Measurements from ENCODE around the gene AASDH.
"Not testable (repeated sequence)": the region's sequence is repeated elsewhere in the genome, so short reads cannot be mapped to it uniquely, and the experiment has no call there.

Gene AASDH

GRCh38 chr4:56372774-56373173 lies 14.5 kb downstream of the AASDH start:
- no peak overlapping the region for H3K4me3 ChIP-seq (replicated peaks in 1 of 2; ENCODE audit: low read depth in 2 of 2, low read length in 2 of 2)
- DNase-seq (ENCODE audit: low read depth in 2 of 2) = peak in 1 of 2 donors; percentile 57
- TF ChIP-seq, protein P1, sequence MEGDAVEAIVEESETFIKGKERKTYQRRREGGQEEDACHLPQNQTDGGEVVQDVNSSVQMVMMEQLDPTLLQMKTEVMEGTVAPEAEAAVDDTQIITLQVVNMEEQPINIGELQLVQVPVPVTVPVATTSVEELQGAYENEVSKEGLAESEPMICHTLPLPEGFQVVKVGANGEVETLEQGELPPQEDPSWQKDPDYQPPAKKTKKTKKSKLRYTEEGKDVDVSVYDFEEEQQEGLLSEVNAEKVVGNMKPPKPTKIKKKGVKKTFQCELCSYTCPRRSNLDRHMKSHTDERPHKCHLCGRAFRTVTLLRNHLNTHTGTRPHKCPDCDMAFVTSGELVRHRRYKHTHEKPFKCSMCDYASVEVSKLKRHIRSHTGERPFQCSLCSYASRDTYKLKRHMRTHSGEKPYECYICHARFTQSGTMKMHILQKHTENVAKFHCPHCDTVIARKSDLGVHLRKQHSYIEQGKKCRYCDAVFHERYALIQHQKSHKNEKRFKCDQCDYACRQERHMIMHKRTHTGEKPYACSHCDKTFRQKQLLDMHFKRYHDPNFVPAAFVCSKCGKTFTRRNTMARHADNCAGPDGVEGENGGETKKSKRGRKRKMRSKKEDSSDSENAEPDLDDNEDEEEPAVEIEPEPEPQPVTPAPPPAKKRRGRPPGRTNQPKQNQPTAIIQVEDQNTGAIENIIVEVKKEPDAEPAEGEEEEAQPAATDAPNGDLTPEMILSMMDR (IDR thresholded peaks at IDR 0.05; ENCODE audit: low read depth, low read length) = no peak

GRCh38 chr4:56371426-56372220 lies 15.7 kb downstream of the AASDH start:
- no peak overlapping the region for H3K4me3 ChIP-seq (replicated peaks in 1 of 2; ENCODE audit: low read depth in 2 of 2, low read length in 2 of 2)
- TF ChIP-seq, protein P1 (IDR thresholded peaks at IDR 0.05; ENCODE audit: low read depth, low read length) = no peak
- peak in 1 of 2 donors; percentile 14 for DNase-seq (ENCODE audit: low read depth in 2 of 2)

DNA sequence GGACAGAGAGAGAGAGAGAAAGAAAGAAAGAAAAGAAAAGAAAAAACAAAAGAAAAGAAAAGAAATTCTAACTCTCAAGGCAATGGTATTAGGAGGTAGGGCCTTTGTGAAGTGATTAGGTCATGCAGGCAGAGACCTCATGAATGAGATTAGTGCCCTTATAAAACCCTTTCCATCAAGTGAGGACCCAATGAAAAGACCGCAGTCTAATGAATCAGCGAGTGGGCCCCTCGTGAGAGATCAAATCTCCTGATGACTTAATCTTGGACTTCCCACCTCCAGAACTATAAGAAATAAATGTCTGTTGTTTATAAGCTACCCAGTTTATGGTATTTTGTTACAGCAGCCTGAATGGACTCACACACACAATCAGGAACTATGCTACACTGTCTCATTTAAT lies 16.9 kb downstream of the AASDH start:
- DNase-seq (ENCODE audit: low read depth in 2 of 2) = no peak
- no peak overlapping the region for H3K4me3 ChIP-seq (replicated peaks in 1 of 2; ENCODE audit: low read depth in 2 of 2, low read length in 2 of 2)
- TF ChIP-seq, protein P1 (IDR thresholded peaks at IDR 0.05; ENCODE audit: low read depth, low read length) = no peak

DNA sequence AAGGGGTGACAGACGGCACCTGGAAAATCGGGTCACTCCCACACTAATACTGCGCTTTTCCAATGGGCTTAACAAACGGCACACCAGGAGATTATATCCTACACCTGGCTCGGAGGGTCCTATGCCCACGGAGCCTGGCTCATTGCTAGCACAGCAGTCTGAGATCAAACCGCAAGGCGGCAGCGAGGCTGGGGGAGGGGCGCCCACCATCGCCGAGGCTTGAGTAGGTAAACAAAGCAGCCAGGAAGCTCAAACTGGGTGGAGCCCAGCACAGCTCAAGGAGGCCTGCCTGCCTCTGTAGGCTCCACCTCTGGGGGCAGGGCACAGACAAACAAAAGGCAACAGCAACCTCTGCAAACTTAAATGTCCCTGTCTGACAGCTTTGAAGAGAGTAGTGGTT lies 24.3 kb downstream of the AASDH start:
- H3K4me3 ChIP-seq (replicated peaks in 1 of 2; ENCODE audit: low read depth in 2 of 2, low read length in 2 of 2); DNase-seq (ENCODE audit: low read depth in 2 of 2): not testable (repeated sequence)

DNA sequence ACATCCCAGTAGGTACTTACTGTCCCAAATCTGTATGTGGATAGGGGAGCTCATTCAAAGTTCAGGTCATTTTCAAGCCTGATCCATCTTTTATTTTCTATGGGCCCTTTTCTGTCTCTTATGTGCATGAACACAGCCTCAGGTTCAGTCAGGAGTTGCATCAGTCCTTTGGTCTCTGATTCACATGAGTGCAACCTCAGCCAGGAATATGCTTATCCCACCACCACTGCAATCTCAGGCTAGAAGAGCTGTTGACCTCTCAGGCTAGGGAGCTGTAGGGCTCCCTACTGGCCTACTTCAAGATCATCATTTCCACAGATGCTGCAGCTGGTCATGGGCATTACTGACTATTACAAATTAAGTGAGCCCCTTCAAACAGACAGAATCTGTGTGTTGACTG lies 27.2 kb downstream of the AASDH start:
- TF ChIP-seq, protein P1 (IDR thresholded peaks at IDR 0.05; ENCODE audit: low read depth, low read length) = no peak
- no peak overlapping the region for H3K4me3 ChIP-seq (replicated peaks in 1 of 2; ENCODE audit: low read depth in 2 of 2, low read length in 2 of 2)
- peak in 1 of 2 donors; percentile 34 for DNase-seq (ENCODE audit: low read depth in 2 of 2)

DNA sequence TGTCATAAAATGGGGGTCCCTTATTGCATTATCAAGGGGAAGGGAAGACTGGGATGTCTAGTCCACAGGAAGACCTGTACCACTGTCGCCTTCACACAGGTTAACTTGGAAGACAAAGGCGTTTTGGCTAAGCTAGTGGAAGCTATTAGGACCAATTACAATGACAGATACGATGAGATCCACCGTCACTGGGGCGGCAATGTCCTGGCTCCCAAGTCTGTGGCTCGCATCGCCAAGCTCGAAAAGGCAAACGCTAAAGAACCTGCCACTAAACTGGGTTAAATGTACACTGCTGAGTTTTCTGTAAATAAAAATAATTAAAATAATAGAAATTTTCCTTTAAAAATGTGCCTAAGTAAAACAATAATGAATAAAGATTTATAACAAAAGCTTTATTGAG lies 30.6 kb downstream of the AASDH start:
- H3K4me3 ChIP-seq (replicated peaks in 1 of 2; ENCODE audit: low read depth in 2 of 2, low read length in 2 of 2) = no peak overlapping the region
- DNase-seq (ENCODE audit: low read depth in 2 of 2) = no peak
- TF ChIP-seq, protein P1 (IDR thresholded peaks at IDR 0.05; ENCODE audit: low read depth, low read length) = no peak

DNA sequence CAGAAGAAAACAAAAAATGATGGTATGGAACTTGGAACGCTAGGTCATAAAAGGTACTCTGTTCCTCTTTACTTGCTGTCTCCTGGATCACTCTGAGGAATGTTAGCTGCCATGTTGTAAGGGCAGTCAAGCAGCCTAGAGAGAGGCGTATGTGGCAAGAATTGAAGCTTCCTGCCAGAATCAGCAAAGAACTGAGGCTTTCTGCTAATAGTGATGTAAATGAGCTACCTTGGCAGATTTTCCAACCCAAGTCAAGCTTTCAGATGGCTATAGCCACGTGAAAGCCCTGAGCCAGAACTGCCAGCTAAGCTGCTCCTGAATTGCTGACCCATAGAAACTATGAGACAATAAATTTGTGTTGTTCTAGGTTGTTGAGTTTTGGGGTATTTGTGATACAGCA lies 38.7 kb downstream of the AASDH start:
- DNase-seq (ENCODE audit: low read depth in 2 of 2) = peak in 1 of 2 donors; percentile 4
- TF ChIP-seq, protein P1 (IDR thresholded peaks at IDR 0.05; ENCODE audit: low read depth, low read length) = no peak
- H3K4me3 ChIP-seq (replicated peaks in 1 of 2; ENCODE audit: low read depth in 2 of 2, low read length in 2 of 2) = no peak overlapping the region

Data from cardiac fibroblast (primary cell).